SK-N-SH (cell line): Measurements from ENCODE around the gene MEF2C. TPM values are rescaled to one million over a fixed set of nuclear protein-coding genes. Genes with fewer than 3 reads are reported as not detected.
A peak's percentile ranks its signal among the peaks of the same experiment; 100 is the strongest.

Experiments
- CTCF ChIA-PET: fragments of 300-600, 350-600 bp; formaldehyde crosslinking; extraction: SDS; loops from one replicate; lab custom pipeline; 2021; lab: Yijun Ruan, JAX
- POLR2A ChIA-PET: fragments of 350-600 bp; sonication (Branson Sonifier 250); formaldehyde crosslinking; extraction: SDS; loops from one replicate; lab custom pipeline; 2020; ENCODE audit warnings: antibody characterized with exemption, inconsistent platforms; lab: Yijun Ruan, JAX
- DNase-seq: peaks from one replicate; pipeline ENCODE4 v3.0.0; 2012
- H2AFZ ChIP-seq: fragments of 200-600 bp; sonication (generic); 2 replicates; pipeline ENCODE4 v1.8.1; 2016; ENCODE audit warnings: antibody characterized with exemption, mild to moderate bottlenecking, low read depth
- H3F3A ChIP-seq: fragments of 200-600 bp; sonication (generic); replicated peaks from 2 replicates; pipeline ENCODE3; 2016; ENCODE audit warnings: antibody characterized with exemption, mild to moderate bottlenecking; ENCODE audit not compliant: insufficient read depth
- H3K27ac ChIP-seq, 2 experiments: fragments of 200-500 bp in 1 of 2; fragments of 200-600 bp in 1 of 2; sonication (Bioruptor generic) in 1 of 2; sonication (generic), shearing (Covaris generic) in 1 of 2; 2 replicates each; pipeline versions ENCODE4 v1.5.1 to v1.6.1; 2014 to 2016; ENCODE audit warnings: low read depth in 2 of 2, inconsistent platforms in 1 of 2, low read length in 1 of 2, mild to moderate bottlenecking in 1 of 2, mixed read lengths in 1 of 2
- H3K27me3 ChIP-seq: fragments of 200-600 bp; sonication (generic), shearing (Covaris generic); 2 replicates; pipeline ENCODE4 v1.6.1; 2016; ENCODE audit warnings: mixed run types; ENCODE audit not compliant: insufficient read depth
- H3K36me3 ChIP-seq, 2 experiments: fragments of 200-500 bp in 1 of 2; fragments of 200-600 bp in 1 of 2; sonication (Bioruptor generic) in 1 of 2; sonication (generic) in 1 of 2; replicated peaks in 1 of 2; 2 replicates each; pipeline versions ENCODE3 to v1.5.1; 2014 to 2016; ENCODE audit warnings: low read length in 1 of 2, mild to moderate bottlenecking in 1 of 2; ENCODE audit not compliant: insufficient read depth in 2 of 2, control insufficient read depth in 1 of 2
- H3K4me1 ChIP-seq, 2 experiments: fragments of 200-500 bp in 1 of 2; fragments of 200-600 bp in 1 of 2; sonication (Bioruptor generic) in 1 of 2; sonication (generic), shearing (Covaris generic) in 1 of 2; 2 replicates each; pipeline versions ENCODE4 v1.5.1 to v1.6.1; 2014 to 2016; ENCODE audit warnings: low read depth in 1 of 2, low read length in 1 of 2, mixed run types in 1 of 2; ENCODE audit not compliant: insufficient read depth in 2 of 2, control insufficient read depth in 1 of 2
- H3K4me2 ChIP-seq: fragments of 200-600 bp; sonication (generic), shearing (Covaris generic); 2 replicates; pipeline ENCODE4 v1.6.1; 2017; ENCODE audit warnings: mixed run types
- H3K4me3 ChIP-seq, 2 experiments: fragments of 200-500 bp in 1 of 2; fragments of 200-600 bp in 1 of 2; sonication (Bioruptor generic) in 1 of 2; sonication (generic), shearing (Covaris generic) in 1 of 2; 2 replicates each; pipeline versions ENCODE4 v1.5.1 to v1.8.1; 2014 to 2016; ENCODE audit warnings: low read depth in 2 of 2, inconsistent platforms in 1 of 2, low read length in 1 of 2, mild to moderate bottlenecking in 1 of 2, mixed read lengths in 1 of 2, moderate library complexity in 1 of 2
- H3K79me2 ChIP-seq: fragments of 200-600 bp; sonication (generic); 2 replicates; pipeline ENCODE4 v1.8.1; 2017; ENCODE audit warnings: mild to moderate bottlenecking; ENCODE audit not compliant: insufficient read depth
- H3K9ac ChIP-seq: fragments of 200-600 bp; sonication (generic); 2 replicates; pipeline ENCODE4 v1.6.1; 2017; ENCODE audit warnings: mixed run types
- H3K9me2 ChIP-seq: fragments of 200-600 bp; sonication (generic); 2 replicates; pipeline ENCODE4 v1.6.1; 2017; ENCODE audit warnings: mixed run types
- H3K9me3 ChIP-seq: fragments of 200-600 bp; sonication (generic); 2 replicates; pipeline ENCODE4 v1.6.1; 2017; ENCODE audit warnings: mixed run types, mild to moderate bottlenecking, moderate library complexity
- H4K20me1 ChIP-seq: fragments of 200-600 bp; sonication (generic); 2 replicates; pipeline ENCODE4 v1.6.1; 2017; ENCODE audit warnings: mild to moderate bottlenecking, mixed run types; ENCODE audit not compliant: insufficient read depth
- CTCF ChIP-seq: fragments of 200-600 bp; sonication (generic); IDR thresholded peaks from 2 replicates; pipeline ENCODE4 v1.6.1; 2017; ENCODE audit warnings: antibody characterized with exemption, mild to moderate bottlenecking, moderate library complexity
- EZH2phosphoT487 ChIP-seq: fragments of 200-600 bp; sonication (generic); IDR thresholded peaks from 2 replicates; pipeline ENCODE4 v1.6.1; 2017; ENCODE audit warnings: low read depth, mixed run types, mild to moderate bottlenecking, antibody characterized with exemption, moderate library complexity, borderline replicate concordance
- MAX ChIP-seq: IDR thresholded peaks from 2 replicates; pipeline ENCODE4 v1.4.0; 2012; ENCODE audit warnings: low read depth
- RAD21 ChIP-seq: IDR thresholded peaks from 2 replicates; pipeline ENCODE4 v1.6.1; 2012; ENCODE audit warnings: mild to moderate bottlenecking, low read length
- REST ChIP-seq: IDR thresholded peaks from 2 replicates; pipeline ENCODE4 v1.6.1; 2012; ENCODE audit warnings: mild to moderate bottlenecking, low read depth, low read length, moderate library complexity
- SIN3A ChIP-seq: IDR thresholded peaks from 2 replicates; pipeline ENCODE4 v1.6.1; 2012; ENCODE audit warnings: low read depth, mild to moderate bottlenecking, low read length, moderate library complexity, borderline replicate concordance
- SMC3 ChIP-seq: IDR thresholded peaks from 2 replicates; pipeline ENCODE4 v1.6.1; 2012; ENCODE audit warnings: low read depth, low read length, improper control_type of control experiment
- USF2 ChIP-seq: fragments of 150-350 bp; IDR thresholded peaks from 2 replicates; pipeline ENCODE4 v1.6.1; 2017; ENCODE audit warnings: antibody characterized with exemption, low read length, low read depth, borderline replicate concordance
- WGBS: methylation state at CpG from one replicate; pipeline ENCODE4 v1.1.6; 2017; ENCODE audit warnings: low lambda C conversion rate; 5-methylcytosine and 5-hydroxymethylcytosine counted together
- polyA plus RNA-seq, 3 experiments: library from polyadenylated mRNA; depleted of rRNA; stranded (reverse); fragments of >200 nt; gene quantifications; 2 replicates each; pipeline ENCODE4 v1.2.3, GENCODE V29; 2012

Gene MEF2C
- polyA plus RNA-seq, 1 of the 3 experiments (the other 2 are of a cell fraction), result 1.2 TPM

- H3K36me3 ChIP-seq, result no peaks in the 10 kb centered on the region
- ChIA-PET POLR2A (no interaction called here), CTCF (interaction anchor here (0.6 to 5.9 kb wide), 69 partner anchors 7 to 1749 kb away, joined by 3 to 83 read pairs (median 4); partner anchors contain the start of gene CCNH)
- peak; percentile 65 for TF ChIP-seq SMC3
- TF ChIP-seq EZH2phosphoT487, result peak; percentile 87; the same call in 1 of the 2 replicates
- peak; percentile 96 for TF ChIP-seq CTCF
- TF ChIP-seq MAX, result peak; percentile 52; the same call in 1 of the 2 replicates
- no peak for TF ChIP-seq SIN3A
- TF ChIP-seq USF2, result no peak
- peak; percentile 79 for TF ChIP-seq RAD21
- H3K9me2 ChIP-seq, result no peaks in the 10 kb centered on the region
- H3K79me2 ChIP-seq, result no peaks in the 10 kb centered on the region
- peaks cover 94% of the 10 kb centered on the region for H3K27me3 ChIP-seq
- peak overlapping the region; percentile 95 for H3K4me2 ChIP-seq
- H3K9me3 ChIP-seq, result no peaks in the 10 kb centered on the region
- peak overlapping the region; percentile 24 to 57 for H3K4me3 ChIP-seq
- H4K20me1 ChIP-seq, result no peaks in the 10 kb centered on the region
- no peak overlapping the region for H3K9ac ChIP-seq
- peak; percentile 81 for DNase-seq
- 9% methylated on average over 47 of the region's 47 CpGs for WGBS
- no peaks in the 10 kb centered on the region for H3F3A ChIP-seq
- peak overlapping the region; percentile 68 for H2AFZ ChIP-seq
- H3K27ac ChIP-seq, result no peak overlapping the region
- peaks cover 5 to 14% of the 10 kb centered on the region in 2 experiments; a peak in 1 of 4 replicates for H3K4me1 ChIP-seq
Measured at GRCh38 chr5:88690409-88691229, 192.4 kb downstream of the MEF2C start.

- Histone ChIP-seq H3K27me3 (peaks cover 96% of the 10 kb centered on the region), H3K4me1 (peaks cover 5 to 14% of the 10 kb centered on the region in 2 experiments; a peak in 1 of 4 replicates), H3F3A (no peaks in the 10 kb centered on the region), H3K9me3 (no peaks in the 10 kb centered on the region), H3K4me3 (no peak overlapping the region), H3K4me2 (peak overlapping the region; percentile 95; the same call in 1 of the 2 replicates), H3K27ac (no peak overlapping the region), H3K36me3 (no peaks in the 10 kb centered on the region), H2AFZ (no peak overlapping the region), H3K79me2 (no peaks in the 10 kb centered on the region), H3K9ac (no peak overlapping the region), H3K9me2 (no peaks in the 10 kb centered on the region), H4K20me1 (no peaks in the 10 kb centered on the region)
- ChIA-PET CTCF (interaction anchor here (0.7 to 5.9 kb wide), 34 partner anchors 8 to 1743 kb away, joined by 3 to 83 read pairs (median 5); partner anchors contain the start of gene CCNH), POLR2A (no interaction called here)
- 14% methylated on average over 28 of the region's 38 CpGs for WGBS
- no peak for DNase-seq
- TF ChIP-seq REST, result no peak
- TF ChIP-seq EZH2phosphoT487, result 0 out of 2 replicates have a peak, but pooled peaks have one; percentile 7
Measured at GRCh38 chr5:88689668-88690408, 193.1 kb downstream of the MEF2C start.
